ENCODE data around the gene GNA12.

- TF ChIP-seq GATA3 (IDR thresholded peaks at IDR 0.05; ENCODE audit: low read depth, low read length) (no peak), GATA2 (IDR thresholded peaks at IDR 0.05; ENCODE audit: low read depth, low read length) (no peak)
Observed at GRCh38 chr7:2786607-2787116, 57.4 kb downstream of the GNA12 start.

Measured in SH-SY5Y (cell line).